Sigmoid colon (tissue), 7 donors: ENCODE measurements around the gene CARS1. TPM values are rescaled to one million over a fixed set of nuclear protein-coding genes. Genes with fewer than 3 reads are reported as not detected.

Experiments
- DNase-seq: peaks from one replicate; pipeline ENCODE4 v3.0.0-alpha.2; 2019
- H3K27ac ChIP-seq, 4 donors: fragments of 200-600 bp; sonication (generic); one replicate each; pipeline ENCODE4 v1.5.1; 2016 to 2019; ENCODE audit warnings: mild to moderate bottlenecking in 1 of 4
- H3K27me3 ChIP-seq, 3 donors: fragments of 200-600 bp; sonication (generic); one replicate each; pipeline ENCODE4 v1.5.1; 2019; ENCODE audit warnings: mild to moderate bottlenecking in 1 of 3
- H3K36me3 ChIP-seq, 4 donors: fragments of 200-600 bp; sonication (generic); one replicate each; pipeline ENCODE4 v1.5.1; 2016 to 2019
- H3K4me1 ChIP-seq, 4 donors: fragments of 200-600 bp; sonication (generic); one replicate each; pipeline ENCODE4 v1.5.1; 2017 to 2019
- H3K4me3 ChIP-seq, 4 donors: fragments of 200-600 bp; sonication (generic); one replicate each; pipeline ENCODE4 v1.5.1; 2017 to 2019; ENCODE audit warnings: mild to moderate bottlenecking in 2 of 4, moderate library complexity in 1 of 4
- H3K9me3 ChIP-seq, 4 donors: fragments of 200-600 bp in 3 of 4; sonication (generic) in 3 of 4; one replicate each; pipeline versions ENCODE4 v1.5.1 to v1.6.1; 2013 to 2019
- EP300 ChIP-seq, 4 donors: sonication (generic); formaldehyde crosslinking; IDR thresholded peaks; one replicate each; pipeline ENCODE4 v1.6.1; 2017; ENCODE audit warnings: antibody characterized with exemption in 4 of 4
- POLR2A ChIP-seq, 2 donors: fragments of 450-650 bp; IDR thresholded peaks; one replicate each; pipeline ENCODE4 v1.6.1; 2016; ENCODE audit warnings: antibody characterized with exemption in 2 of 2, mild to moderate bottlenecking in 2 of 2, moderate library complexity in 2 of 2
- POLR2AphosphoS5 ChIP-seq, 4 donors: sonication (generic); formaldehyde crosslinking; IDR thresholded peaks; one replicate each; pipeline ENCODE4 v1.6.1; 2017; ENCODE audit warnings: antibody characterized with exemption in 4 of 4
- WGBS, 2 donors: extraction: QIAGEN DNeasy Blood & Tissue Kit; methylation state at CpG; one replicate each; pipeline ENCODE4 v1.1.7; 2013; 5-methylcytosine and 5-hydroxymethylcytosine counted together
- intact Hi-C: fragments of 100-400 bp; cut with DNase I; formaldehyde crosslinking; loops from one replicate; pipeline ENCODE4 v1.15.1; 2023
- polyA plus RNA-seq, 3 donors: library from polyadenylated mRNA; stranded (reverse); fragments of 200-250 nt; gene quantifications; one replicate each; pipeline ENCODE4 v1.2.3, GENCODE V29; 2013
- total RNA-seq, 4 donors: library from RNA; depleted of rRNA; stranded (reverse); fragments of >200 nt; gene quantifications; one replicate each; pipeline ENCODE4 v1.1.0, GENCODE V29; 2016
- TF ChIP-seq, protein P1 (sequence below), 4 experiments: fragments of 450-650 bp in 3 of 4; fragments of 200-600 bp in 1 of 4; IDR thresholded peaks; one replicate each; pipeline ENCODE4 v1.5.1; 2016 to 2019; ENCODE audit warnings: antibody characterized with exemption in 4 of 4, mild to moderate bottlenecking in 3 of 4, moderate library complexity in 2 of 4
- donor health status: healthy with polysubstance abuse.
- donor health status: Bipolar disorder and iron deficiency.
- donor health status: healthy.

Gene CARS1
- total RNA-seq, result 10 to 100 TPM; 34.6 to 49.0 (median 39.6) TPM
- polyA plus RNA-seq, result 10 to 100 TPM; 21.0 to 57.1 (median 35.4) TPM

GRCh38 chr11:3057069-3057963, at the start of gene CARS1:
CARS1 (minus strand) TSS chr11:3057423; CDS start chr11:3057367, 56 bp downstream.
- peaks cover 0 to 39% (median 28%) of the 10 kb centered on the region in 4 donors for H3K4me1 ChIP-seq
- no peaks in the 10 kb centered on the region for H3K36me3 ChIP-seq
- peak within 1 kb of the TSS; percentile 83 to 94 (median 87) for H3K27ac ChIP-seq
- peak within 1 kb of the TSS; percentile 74 to 94 (median 84) for H3K4me3 ChIP-seq
- H3K27me3 ChIP-seq, result no peaks in the 10 kb centered on the region
- TF ChIP-seq POLR2A (IDR thresholded peaks at IDR 0.05) (peak; percentile 41 to 62), POLR2AphosphoS5 (IDR thresholded peaks at IDR 0.05) (peak; percentile 39 to 84 (median 80)), EP300 (IDR thresholded peaks at IDR 0.05) (peak in 2 of 4 donors; percentile 46 to 66)
- TF ChIP-seq, protein P1, sequence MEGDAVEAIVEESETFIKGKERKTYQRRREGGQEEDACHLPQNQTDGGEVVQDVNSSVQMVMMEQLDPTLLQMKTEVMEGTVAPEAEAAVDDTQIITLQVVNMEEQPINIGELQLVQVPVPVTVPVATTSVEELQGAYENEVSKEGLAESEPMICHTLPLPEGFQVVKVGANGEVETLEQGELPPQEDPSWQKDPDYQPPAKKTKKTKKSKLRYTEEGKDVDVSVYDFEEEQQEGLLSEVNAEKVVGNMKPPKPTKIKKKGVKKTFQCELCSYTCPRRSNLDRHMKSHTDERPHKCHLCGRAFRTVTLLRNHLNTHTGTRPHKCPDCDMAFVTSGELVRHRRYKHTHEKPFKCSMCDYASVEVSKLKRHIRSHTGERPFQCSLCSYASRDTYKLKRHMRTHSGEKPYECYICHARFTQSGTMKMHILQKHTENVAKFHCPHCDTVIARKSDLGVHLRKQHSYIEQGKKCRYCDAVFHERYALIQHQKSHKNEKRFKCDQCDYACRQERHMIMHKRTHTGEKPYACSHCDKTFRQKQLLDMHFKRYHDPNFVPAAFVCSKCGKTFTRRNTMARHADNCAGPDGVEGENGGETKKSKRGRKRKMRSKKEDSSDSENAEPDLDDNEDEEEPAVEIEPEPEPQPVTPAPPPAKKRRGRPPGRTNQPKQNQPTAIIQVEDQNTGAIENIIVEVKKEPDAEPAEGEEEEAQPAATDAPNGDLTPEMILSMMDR (IDR thresholded peaks at IDR 0.05), result no peak
- WGBS, 2 donors, result 2 to 4% methylated on average over 68 of the region's 68 CpGs
- peak; percentile 98 for DNase-seq
- H3K9me3 ChIP-seq, result no peaks in the 10 kb centered on the region
- intact Hi-C loops, result loop anchor here (5.0 kb wide), 2 partner anchors 65 to 105 kb away; partner anchors contain the start of gene NAP1L4

DNA sequence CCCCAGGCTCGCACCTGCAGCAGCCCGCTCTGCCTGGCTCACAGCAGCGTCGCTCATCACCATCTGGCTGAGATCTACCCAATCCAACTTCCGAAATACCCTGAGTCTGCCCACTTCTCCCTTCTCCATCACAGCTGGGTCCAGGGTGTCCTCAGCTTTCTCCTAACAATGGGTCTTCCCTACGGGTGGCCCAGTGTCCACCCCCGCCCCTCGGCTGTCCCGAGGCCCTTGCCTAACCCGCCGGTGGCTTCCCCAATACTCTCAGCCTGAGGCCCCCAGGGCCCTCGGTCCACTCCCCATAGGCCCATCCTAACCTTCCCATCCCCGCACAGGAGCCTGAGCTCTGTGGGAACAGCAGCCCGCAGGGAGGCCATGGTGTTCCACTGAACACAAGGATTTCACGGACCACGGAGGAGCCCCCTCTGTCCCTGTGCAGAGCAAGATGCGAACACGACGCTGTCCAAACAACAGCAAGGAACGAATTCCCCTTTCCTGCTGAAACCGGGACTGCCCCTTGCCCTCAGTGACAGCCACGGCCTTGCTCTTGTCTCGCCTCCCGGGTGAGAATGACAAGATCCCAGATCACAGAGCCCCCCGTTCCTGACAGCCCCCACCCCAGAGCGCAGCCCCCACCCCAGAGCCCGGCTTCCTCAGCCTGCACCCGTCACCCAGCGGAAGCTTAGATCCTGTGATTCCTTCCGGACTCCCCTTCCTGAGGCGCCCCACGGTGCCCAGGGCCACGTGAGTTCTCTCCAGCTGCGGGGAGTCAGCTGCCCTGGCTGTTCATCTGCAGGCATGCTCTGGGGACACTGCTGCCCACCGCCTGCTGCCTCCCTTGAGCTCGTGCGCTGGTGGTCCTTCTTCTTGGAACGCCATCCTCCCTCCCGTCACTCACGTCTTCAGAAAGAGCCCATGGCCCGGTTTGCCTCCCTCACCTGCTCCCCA, 48.8 kb upstream of the CARS1 start:
- 91 to 94% methylated on average over 41 of the region's 41 CpGs for WGBS, 2 donors
- DNase-seq, result peak; percentile 54
- Histone ChIP-seq H3K9me3 (no peaks in the 10 kb centered on the region), H3K27me3 (no peaks in the 10 kb centered on the region), H3K36me3 (peaks cover 8 to 66% (median 30%) of the 10 kb centered on the region in 4 donors), H3K4me1 (no peaks in the 10 kb centered on the region), H3K4me3 (no peak overlapping the region), H3K27ac (no peak overlapping the region)
- TF ChIP-seq EP300 (IDR thresholded peaks at IDR 0.05), result no peak
- TF ChIP-seq, protein P1 (IDR thresholded peaks at IDR 0.05), result no peak
- TF ChIP-seq POLR2A (IDR thresholded peaks at IDR 0.05), result no peak
- no peak for TF ChIP-seq POLR2AphosphoS5 (IDR thresholded peaks at IDR 0.05)
- intact Hi-C loops, result no loop called here

DNA sequence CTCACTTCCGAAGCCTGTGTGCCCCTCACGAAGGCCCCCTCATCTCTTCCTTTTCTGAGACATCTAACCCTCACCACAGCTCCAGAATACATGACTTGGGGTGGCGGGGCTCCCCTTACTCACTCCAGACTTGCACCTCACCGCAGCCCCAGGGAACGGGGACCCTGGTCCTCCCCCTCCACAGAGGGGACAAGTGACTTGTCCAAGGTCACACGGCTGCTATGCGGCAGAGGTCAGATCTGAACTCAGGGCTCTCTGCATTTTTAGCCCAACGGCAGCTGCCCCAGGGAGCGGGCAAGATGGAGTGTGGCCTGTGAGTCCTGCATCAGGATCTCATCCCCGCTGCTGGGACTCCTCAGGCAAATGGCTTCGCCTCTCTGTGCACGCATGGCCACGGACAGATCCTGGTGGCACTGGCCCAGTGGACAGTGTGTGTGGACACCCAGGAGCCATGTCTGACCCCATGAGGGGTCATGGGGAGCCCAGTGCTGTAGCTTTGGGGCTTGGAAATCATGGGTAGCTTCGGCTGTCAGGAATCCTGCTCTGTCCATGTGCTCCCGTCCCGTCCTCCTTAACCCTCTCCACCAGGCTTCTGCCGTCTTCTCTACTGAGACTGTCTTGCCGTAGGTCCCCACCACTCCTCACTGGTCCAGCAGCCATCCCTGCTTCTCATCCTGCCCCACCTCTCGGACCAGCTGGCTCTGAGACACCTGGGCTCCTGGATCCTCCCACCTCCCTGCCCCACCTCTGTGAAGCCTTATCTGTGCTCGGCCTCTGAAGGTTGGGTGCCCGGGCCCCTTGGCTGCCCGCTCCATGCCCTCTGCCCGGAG, 48.0 kb upstream of the CARS1 start:
- no peaks in the 10 kb centered on the region for H3K4me1 ChIP-seq
- no peak overlapping the region for H3K4me3 ChIP-seq
- no peak overlapping the region for H3K27ac ChIP-seq
- intact Hi-C loops, result no loop called here
- peak; percentile 63 for DNase-seq
- no peaks in the 10 kb centered on the region for H3K27me3 ChIP-seq
- 94 to 95% methylated on average over 23 of the region's 23 CpGs for WGBS, 2 donors
- peaks cover 8 to 72% (median 30%) of the 10 kb centered on the region in 4 donors for H3K36me3 ChIP-seq
- H3K9me3 ChIP-seq, result no peaks in the 10 kb centered on the region
- TF ChIP-seq POLR2A (IDR thresholded peaks at IDR 0.05) (no peak), POLR2AphosphoS5 (IDR thresholded peaks at IDR 0.05) (no peak), EP300 (IDR thresholded peaks at IDR 0.05) (no peak)
- TF ChIP-seq, protein P1 (IDR thresholded peaks at IDR 0.05), result no peak
